HG03565 (cell line): ENCODE measurements around the gene PHLDA3.
"Not testable (repeated sequence)": the region's sequence is repeated elsewhere in the genome, so short reads cannot be mapped to it uniquely, and the experiment has no call there.

Source experiments
- ATAC-seq: cut with Tn5 transposase; IDR thresholded peaks from one replicate; pipeline ENCODE4 v1.9.1; 2021; ENCODE audit warnings: mild to moderate bottlenecking, moderate library complexity; ENCODE audit not compliant: unreplicated experiment

The PHLDA3 gene

GRCh38 chr1:201504179-201504631 is 35.2 kb upstream of the PHLDA3 start:
- ATAC-seq = no peak

- no peak for ATAC-seq
These were observed 34.6 kb upstream of the PHLDA3 start for GRCh38 chr1:201503397-201504176.

GRCh38 chr1:201502511-201502857 is 33.5 kb upstream of the PHLDA3 start:
- no peak for ATAC-seq

GRCh38 chr1:201501812-201502510 is 33.0 kb upstream of the PHLDA3 start:
- no peak for ATAC-seq

- no peak for ATAC-seq
These were observed 32.2 kb upstream of the PHLDA3 start for GRCh38 chr1:201501144-201501543.

GRCh38 chr1:201500670-201501120 is 31.7 kb upstream of the PHLDA3 start:
- ATAC-seq = no peak

- no peak for ATAC-seq
These were observed 31.0 kb upstream of the PHLDA3 start for GRCh38 chr1:201499795-201500669.

- ATAC-seq = no peak
These were observed 30.2 kb upstream of the PHLDA3 start for GRCh38 chr1:201499191-201499590.

GRCh38 chr1:201498621-201499020 is 29.6 kb upstream of the PHLDA3 start:
- ATAC-seq = no peak

GRCh38 chr1:201497935-201498509 is 29.0 kb upstream of the PHLDA3 start:
- ATAC-seq = no peak

GRCh38 chr1:201496296-201496690 is 27.3 kb upstream of the PHLDA3 start:
- ATAC-seq = no peak

- ATAC-seq = no peak
These were observed 26.7 kb upstream of the PHLDA3 start for GRCh38 chr1:201495551-201496295.

- no peak for ATAC-seq
These were observed 25.0 kb upstream of the PHLDA3 start for GRCh38 chr1:201493757-201494617.

GRCh38 chr1:201493026-201493656 is 24.2 kb upstream of the PHLDA3 start:
- not testable (repeated sequence) for ATAC-seq

- ATAC-seq = no peak
These were observed 23.0 kb upstream of the PHLDA3 start for GRCh38 chr1:201491896-201492511.

- no peak for ATAC-seq
These were observed 21.7 kb upstream of the PHLDA3 start for GRCh38 chr1:201490708-201491131.

- no peak for ATAC-seq
These were observed 20.8 kb upstream of the PHLDA3 start for GRCh38 chr1:201489643-201490261.
